GM18907 (cell line): ENCODE results near the gene CEP44.

Experiments used
- ATAC-seq: cut with Tn5 transposase; IDR thresholded peaks from one replicate; pipeline ENCODE4 v1.9.1; 2021; ENCODE audit warnings: mild to moderate bottlenecking, moderate library complexity; ENCODE audit not compliant: unreplicated experiment

Gene CEP44

GRCh38 chr4:174283507-174284471, at the start of gene CEP44, which contains the start of gene FBXO8:
TSS of gene CEP44 (plus strand) at chr4:174283911. CDS start at chr4:174299122, 15,211 bp downstream.
TSS of gene FBXO8 (minus strand) at chr4:174283667. CDS start at chr4:174263092, 20,575 bp downstream.
- peak; percentile 71 for ATAC-seq

- no peak for ATAC-seq
Observed at GRCh38 chr4:174236359-174236758, 47.4 kb upstream of the CEP44 start.

GRCh38 chr4:174241162-174241561, 42.5 kb upstream of the CEP44 start:
- ATAC-seq: no peak

- ATAC-seq: peak; percentile 57
Observed at GRCh38 chr4:174244441-174244840, 39.3 kb upstream of the CEP44 start.

GRCh38 chr4:174245714-174246113, 38.0 kb upstream of the CEP44 start:
- ATAC-seq: no peak

GRCh38 chr4:174248407-174248806, 35.3 kb upstream of the CEP44 start:
- ATAC-seq: no peak

- ATAC-seq: no peak
Observed at GRCh38 chr4:174252412-174252811, 31.3 kb upstream of the CEP44 start.

GRCh38 chr4:174254613-174255012, 29.1 kb upstream of the CEP44 start:
- ATAC-seq: no peak

- ATAC-seq: no peak
Observed at GRCh38 chr4:174255374-174255773, 28.3 kb upstream of the CEP44 start.

- ATAC-seq: no peak
Observed at GRCh38 chr4:174255786-174256185, 27.9 kb upstream of the CEP44 start.

GRCh38 chr4:174256277-174256713, 27.4 kb upstream of the CEP44 start:
- ATAC-seq: no peak

- ATAC-seq: no peak
Observed at GRCh38 chr4:174259580-174259979, 24.1 kb upstream of the CEP44 start.

- peak; percentile 89 for ATAC-seq
Observed at GRCh38 chr4:174260099-174260498, 23.6 kb upstream of the CEP44 start.

- ATAC-seq: peak; percentile 37
Observed at GRCh38 chr4:174261432-174261831, 22.3 kb upstream of the CEP44 start.

GRCh38 chr4:174262624-174263444, 20.9 kb upstream of the CEP44 start:
- no peak for ATAC-seq

GRCh38 chr4:174263445-174263736, 20.3 kb upstream of the CEP44 start:
- no peak for ATAC-seq

- peak; percentile 35 for ATAC-seq
Observed at GRCh38 chr4:174265916-174266315, 17.8 kb upstream of the CEP44 start.

- ATAC-seq: no peak
Observed at GRCh38 chr4:174266416-174266815, 17.3 kb upstream of the CEP44 start.

GRCh38 chr4:174273930-174274329, 9.8 kb upstream of the CEP44 start:
- no peak for ATAC-seq

GRCh38 chr4:174274436-174274835, 9.3 kb upstream of the CEP44 start:
- no peak for ATAC-seq

GRCh38 chr4:174275101-174275500, 8.6 kb upstream of the CEP44 start:
- ATAC-seq: no peak

GRCh38 chr4:174277433-174277832, 6.3 kb upstream of the CEP44 start:
- ATAC-seq: no peak
